Stimulated activated CD4-positive, alpha-beta T cell treated with anti-CD3 and anti-CD28 coated beads, Interleukin-15, amount 100 ng/mL, for 24 hours (primary cell): ENCODE measurements around the gene ZNF217.
"Not testable (repeated sequence)": the region's sequence is repeated elsewhere in the genome, so short reads cannot be mapped to it uniquely, and the experiment has no call there.

Source experiments
- DNase-seq: peaks from one replicate; pipeline ENCODE4 v3.0.0-alpha.2; 2020

The ZNF217 gene

DNA sequence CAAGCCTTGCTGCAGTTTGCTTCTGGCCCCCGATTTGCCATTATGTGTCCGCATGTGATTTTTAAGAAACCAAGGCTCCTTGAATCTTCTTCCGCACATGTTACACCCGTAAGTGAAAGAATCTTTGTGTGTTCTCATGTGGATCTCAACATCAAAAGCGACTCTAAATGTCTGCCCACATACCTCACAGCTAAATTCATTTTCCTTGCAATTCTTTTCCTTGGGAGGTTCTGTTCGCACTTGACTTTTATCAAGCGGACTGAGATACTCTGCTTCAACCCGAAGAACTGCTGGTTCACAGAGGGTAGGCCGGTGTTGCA is 11.4 kb downstream of the ZNF217 start:
- DNase-seq = no peak

DNA sequence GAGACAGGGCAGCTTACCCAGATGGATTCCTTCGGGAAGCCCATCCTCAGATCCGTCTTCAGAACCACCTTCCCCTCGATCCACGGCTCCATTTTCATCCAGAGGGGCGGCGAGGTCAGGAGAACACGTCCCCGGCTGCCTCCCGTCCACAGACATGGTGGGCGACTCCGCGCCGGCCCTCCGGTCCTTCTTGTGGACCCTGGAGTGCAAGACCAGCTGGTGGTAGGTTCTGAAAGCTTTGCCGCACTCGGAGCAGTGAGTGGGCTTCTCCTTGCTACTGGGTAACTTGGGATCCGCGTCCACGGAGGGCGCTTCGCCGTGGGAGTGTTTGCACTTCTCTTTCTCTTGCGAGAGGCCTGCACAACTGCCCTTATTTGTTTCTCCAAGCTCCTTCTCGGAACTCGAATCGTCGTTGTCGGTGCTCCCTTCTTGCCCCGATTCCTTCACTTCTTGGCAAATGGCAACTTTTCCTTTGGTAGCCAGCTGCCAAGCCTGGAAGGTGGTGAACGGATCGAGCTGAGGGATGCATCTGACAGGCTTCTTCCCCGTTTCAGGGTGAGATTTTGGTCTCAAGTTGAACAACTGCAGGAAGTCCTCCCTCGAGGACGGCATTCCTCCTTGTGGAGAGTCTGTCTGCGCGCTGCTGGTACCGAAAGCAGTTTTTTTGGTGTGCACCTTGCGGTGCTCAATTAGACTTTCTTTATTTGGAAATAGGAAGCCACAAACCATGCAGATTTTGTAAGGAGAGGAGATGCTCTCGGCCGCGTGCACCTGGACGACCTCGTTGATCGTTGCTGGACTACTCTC is 12.0 kb downstream of the ZNF217 start:
- peak; percentile 52 for DNase-seq

DNA sequence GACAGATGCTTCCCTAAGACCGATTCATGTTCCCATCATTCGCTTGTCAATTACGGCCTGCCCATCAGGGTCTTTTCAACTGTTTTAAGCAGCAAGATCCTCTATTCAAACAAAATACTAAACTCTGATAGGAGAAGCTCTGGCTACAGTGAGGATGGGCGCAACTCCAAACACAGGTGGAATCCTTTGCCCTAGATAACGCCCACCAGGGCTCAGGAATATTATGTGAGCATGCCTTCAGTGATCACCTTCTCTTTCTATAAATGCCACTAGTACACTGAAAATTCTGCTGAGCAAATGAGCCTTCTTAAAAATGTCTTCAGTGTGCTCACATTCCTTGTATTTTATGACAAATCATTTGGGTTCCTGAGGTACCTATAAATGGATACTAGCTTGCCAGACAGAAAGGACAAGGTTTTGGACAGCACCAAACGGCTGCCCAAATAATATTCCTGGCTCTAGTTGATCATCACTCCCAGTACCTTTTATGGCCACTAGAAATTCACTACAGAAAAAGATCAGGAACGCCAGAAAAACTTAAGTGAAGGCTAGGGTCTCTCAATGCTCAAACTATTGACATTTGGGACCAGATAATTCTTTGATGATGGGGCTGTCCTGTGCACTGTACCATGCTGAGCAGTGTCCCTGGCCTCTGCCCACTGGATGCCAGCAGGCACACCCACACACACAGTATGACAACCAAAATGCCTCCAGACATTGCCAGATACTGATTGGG is 13.1 kb downstream of the ZNF217 start:
- no peak for DNase-seq

DNA sequence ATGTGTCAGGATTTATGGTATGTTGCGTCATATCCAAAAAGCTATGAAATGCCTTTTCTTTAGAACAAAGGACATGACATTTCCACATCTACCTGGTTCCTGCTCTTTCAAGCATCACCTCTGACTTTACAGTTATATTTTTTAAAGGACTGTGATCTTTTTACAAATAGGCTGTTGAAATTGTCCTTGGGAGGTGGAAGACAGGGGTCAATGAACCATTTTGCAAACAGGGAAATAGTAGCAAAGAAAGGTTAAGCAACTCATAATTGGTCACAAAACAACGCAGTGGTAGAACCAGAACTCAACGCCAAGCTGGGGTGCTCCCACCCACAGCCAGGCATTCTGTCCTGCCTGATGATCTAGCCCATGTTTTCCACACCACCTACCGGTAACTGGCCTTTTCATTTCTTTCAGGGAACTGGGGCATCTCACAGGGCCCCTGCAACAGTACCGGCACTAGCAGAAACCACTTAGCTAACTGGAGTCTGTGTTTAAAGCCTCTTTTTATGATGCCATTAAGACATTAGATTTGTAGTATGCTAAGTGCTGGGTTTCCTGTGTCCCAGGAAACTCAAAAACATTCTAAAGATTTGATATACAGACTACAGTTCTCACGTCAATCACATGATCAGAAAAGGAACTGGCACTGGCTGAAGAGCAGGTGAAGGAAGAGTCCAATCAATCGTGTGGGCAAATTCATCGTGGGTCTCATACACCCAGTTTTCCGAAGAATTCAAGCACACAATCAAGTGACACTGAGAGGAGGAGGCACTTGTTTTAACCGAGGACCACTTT is 13.9 kb downstream of the ZNF217 start:
- peak; percentile 36 for DNase-seq

DNA sequence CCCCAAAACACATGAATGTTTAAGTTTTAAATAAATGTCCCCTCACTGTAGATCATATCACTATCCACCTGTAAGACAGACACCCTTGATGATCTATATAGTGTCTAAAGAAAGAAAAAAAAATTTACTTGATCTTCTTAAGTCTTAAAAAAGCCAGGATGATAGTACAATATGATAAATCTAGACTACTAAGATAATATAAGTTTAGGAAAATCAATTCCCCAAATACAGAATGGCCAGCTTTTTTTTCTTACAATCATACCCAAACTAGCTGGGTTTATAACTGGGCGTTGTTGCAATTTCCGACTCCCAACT is 14.4 kb downstream of the ZNF217 start:
- DNase-seq = no peak

DNA sequence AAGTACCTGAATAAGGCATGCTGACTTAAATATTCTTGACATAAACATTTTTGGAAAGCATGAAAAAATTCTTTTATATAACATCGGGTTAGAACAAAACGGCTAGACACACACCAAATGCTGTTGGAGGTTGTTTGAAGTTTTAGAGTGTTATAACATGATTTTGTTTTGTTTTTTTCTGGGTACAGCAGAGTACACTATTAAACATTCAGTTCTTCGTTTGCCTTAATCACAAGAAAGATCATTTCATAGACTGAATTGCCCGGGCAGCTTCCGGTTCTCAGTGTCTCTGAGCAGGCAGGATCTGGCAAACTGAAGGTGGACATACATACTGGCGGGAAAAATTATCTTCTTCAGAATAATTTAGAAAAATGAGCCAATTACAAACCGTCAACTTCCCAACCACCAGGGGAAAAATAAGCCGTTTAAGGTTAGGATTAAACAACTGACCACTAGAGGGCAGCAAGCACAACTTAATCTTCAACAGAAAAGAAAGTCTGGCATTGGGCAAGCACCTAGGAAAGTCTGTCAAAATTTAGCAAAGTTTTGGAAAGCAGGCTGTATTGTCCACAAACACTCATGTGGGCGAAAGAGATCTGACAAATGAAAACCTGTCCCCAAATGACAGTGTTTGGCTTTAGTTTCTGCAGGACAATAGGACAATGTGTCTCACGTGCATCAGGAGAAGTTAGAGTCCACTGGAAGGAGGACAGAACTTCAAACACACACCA is 15.0 kb downstream of the ZNF217 start:
- DNase-seq = peak; percentile 60

DNA sequence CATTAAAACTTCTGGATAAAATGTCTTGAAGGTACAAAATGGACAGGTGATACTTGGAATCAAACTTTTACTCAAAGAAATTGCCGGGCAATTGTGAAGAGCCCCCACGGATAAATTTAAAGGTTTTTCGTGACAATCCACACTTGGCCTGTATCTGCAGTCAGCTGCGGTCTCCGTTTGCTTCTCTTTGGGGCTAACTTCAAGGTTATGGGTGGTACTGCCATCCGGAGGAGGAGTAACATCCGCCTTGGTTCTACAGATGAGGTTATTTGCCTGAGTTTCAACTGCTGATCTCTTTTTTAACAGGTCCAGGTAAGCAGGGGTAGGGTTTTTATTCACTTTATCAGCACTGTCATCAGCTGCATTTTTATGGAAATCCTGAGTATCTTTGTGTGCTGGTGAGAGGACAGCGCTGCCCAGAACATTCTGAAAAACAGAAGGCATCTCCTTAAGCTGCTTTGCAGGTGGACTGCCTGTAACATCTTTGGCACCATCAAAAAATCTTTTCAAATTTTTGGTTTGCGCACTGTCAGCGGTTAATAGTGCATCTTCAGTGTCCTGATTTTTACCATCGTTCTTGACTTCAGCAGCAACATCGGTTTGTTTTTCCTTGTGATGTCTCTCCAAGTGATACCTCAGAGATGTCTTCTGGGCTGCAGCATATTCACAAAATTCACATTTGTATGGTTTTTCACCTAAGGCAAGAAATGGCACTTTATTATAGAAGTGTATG is 16.9 kb downstream of the ZNF217 start:
- DNase-seq = no peak

DNA sequence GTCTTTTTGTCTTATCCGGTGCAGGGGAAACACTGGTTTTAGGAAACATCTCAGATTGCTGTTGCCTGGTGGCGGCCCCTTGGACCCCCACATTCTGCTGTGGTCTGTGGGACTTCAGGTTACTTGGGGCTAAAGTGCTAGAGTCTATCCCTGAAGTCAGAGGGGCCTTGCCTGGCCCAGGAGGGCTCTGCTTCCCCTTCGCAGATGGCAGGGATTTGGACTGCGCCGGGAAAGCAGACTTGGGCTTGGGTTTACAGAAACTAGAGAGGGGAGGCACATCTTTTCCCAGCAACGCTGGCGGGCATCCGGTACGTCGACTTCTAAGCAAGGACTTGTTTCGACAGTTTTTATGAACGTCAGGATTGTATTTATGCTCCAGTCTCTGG is 17.5 kb downstream of the ZNF217 start:
- DNase-seq = no peak

DNA sequence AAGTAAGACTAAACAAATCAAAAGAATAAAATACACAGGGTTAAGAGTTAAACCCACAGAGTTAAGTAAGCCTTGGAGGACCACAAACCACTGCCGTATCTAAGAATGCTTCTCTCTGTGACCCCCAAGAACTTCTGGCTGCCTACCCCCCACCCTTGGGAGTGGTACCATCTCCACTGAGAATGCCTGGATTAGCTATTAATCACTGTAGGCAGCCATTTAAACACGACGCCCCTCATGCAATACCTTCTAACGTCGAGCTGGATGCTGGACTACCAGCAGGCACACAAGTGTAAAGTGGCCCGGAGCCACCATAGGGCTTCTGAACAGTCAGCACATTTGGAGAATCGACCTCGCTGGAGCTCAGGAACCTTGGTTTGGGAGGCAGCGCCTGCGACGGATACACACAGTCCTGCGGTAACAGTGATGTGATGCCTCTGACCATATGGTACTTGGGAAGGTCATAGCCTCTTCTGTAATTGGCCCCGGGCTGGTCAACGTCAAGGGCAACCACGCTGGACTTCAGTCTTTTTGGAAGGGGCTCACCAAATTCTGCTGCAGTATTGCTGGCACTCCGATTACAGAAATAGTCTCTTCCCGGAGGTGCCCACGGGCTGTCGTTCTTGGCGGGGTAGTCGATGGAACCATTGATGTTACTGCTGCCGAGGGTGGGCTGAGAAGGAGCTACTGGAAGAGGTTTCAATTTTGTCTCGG is 18.0 kb downstream of the ZNF217 start:
- DNase-seq = no peak

DNA sequence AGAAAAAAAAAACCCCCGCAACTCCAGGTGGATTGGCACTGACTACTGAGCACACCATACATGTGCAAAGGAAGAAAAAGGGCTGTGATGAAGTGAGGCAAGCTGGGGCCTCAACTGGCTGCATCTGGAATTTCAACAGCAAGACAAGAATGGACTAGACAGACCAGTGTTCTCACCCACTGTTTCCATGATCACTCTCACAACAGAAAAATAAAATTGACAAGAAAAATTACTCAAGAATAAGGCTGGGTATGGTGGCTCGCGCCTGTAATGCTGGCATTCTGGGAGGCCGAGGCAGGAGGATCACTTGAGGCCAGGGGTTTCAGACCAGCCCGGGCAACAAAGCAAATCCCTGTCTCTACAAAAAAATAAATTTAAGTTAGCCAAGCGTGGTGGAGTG is 18.8 kb downstream of the ZNF217 start:
- no peak for DNase-seq

DNA sequence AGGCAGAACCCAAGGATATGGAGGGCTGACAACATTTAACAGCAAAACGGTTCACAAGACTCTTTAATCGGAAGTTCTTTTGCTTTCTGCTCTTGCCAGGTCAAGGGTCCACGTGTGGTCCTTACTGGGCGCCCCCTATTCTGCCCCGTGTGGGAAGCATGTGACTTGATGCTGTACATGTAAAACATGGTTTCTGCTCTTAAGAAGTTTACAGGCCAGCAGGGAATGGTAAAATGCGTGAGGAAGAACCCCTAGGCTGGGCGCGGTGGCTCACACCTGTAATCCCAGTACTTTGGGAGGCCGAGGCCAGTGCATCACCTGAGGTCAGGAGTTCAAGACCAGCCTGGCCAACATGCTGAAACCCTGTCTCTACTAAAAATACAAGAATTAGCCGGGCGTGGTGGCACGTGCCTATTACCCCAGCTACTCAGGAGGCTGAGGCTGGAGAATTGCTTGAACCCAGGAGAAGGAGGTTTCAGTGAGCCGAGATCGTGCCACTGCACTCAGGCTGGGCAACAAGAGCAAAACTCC is 19.3 kb downstream of the ZNF217 start:
- no peak for DNase-seq

DNA sequence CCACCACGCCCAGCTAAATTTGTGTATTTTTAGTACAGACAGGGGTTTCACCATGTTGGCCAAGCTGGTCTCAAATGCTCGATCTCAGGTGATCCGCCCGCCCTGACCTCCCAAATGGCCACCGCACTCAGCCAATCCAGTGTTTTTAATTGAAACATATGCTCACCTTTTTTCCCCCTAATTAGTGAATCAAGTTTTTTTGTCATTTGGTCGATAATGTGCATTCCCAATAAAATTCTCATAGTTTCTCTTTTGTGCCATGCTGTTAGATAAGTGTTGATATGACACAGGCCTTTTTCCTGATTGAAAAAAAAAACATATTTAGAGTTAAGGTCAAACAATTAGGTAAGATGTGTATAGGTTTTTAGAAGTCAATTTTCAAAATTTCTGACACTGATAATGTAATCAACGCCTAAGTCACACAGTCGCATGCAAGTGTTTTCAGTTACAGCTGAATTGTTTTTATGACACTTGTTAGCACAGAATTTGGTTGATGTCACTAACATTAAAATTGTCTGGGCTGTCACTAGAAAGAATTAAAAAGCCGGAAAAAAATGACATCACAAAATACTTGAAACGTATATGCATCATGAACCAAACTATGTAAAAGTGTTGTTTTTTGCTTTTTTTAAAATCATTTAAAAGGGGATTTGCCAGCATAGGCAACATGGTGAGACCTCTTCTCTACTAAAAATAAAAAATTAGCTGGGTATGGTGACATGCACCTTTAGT is 21.9 kb downstream of the ZNF217 start:
- no peak for DNase-seq

DNA sequence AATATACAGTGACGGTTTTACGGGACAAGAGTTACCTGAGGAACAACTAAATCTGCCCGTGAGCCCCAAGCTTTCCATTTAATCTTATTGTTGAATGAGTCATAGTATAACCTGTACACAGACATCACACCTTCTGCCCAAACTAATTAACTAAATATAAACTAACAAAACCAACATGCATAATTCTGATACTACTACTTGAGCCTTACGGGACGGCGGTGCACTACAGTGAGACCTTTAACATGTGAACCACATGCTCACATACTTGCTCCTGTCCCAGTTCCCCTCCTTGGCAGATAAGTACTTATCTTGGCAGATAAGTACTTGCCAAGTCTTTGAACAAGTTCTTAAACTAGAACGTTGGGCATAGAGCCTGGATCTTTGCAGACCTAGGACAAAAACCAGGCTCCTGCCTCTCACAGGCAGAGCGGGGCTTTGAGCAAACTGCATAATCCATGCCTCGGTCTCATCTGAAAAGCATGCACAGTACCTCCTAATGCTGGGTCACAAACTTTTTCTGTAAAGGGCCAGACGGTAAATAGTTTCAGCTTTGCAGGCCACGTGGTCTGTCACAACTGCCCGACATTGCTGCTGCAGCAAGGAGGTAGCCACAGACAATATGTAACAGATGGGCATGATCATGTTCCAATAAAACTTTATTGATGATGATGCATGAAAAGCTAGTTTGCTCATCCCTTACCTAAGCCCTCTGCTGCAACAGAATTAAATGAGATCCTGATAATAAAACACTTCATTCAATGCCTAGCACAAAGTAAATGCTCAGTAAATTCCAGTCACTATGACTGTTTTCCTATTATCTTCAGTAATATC is 23.0 kb downstream of the ZNF217 start:
- no peak for DNase-seq

DNA sequence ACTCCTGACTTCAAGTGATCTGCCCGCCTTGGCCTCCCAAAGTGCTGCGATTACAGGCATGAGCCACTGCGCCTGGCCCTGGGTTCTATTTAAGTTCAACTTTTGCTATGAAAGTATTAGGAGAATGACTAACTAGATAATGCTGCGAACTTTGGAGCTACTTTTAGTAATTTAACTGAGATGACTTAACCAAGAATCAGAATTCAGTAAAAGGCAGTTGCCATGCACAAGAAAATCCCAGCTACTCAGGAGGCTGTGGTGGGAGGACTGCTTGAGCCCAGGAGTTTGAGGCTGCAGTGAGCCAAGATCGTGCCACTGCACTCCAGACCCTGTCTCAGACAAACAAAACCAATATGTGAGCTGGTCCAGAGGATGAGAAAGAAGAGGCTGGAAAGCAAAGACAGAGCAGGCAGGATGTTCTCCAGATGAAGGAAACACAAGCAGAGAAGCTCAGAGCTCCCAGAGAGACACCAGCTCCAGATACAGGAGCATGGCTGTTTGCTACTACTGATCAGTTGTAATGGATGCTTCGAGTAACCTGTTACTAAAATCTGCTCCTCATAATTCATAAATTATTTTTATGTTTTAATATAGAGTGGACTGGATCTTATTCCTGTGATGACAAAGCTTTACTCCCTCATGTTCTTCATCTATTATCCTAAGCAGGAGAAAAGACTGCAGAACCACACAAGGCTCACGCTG is 23.9 kb downstream of the ZNF217 start:
- no peak for DNase-seq

DNA sequence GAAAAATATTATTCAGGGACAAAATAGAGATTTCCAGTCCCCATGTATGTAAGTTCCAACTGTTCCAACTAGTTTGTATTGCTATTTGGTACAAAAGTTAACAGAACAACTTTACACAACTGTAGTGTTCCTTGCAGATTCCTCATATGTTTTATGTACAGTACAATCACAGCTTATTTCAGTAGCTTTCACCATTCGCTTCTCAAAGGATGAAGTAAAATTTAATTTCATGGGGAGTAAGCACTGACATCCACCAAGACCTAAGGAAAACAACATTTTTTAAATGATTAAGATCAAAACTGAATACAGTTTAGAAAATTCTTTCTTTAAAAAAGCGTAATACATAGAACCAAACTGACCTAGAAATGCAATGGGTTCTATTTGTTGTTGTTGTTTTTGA is 24.6 kb downstream of the ZNF217 start:
- DNase-seq = no peak

DNA sequence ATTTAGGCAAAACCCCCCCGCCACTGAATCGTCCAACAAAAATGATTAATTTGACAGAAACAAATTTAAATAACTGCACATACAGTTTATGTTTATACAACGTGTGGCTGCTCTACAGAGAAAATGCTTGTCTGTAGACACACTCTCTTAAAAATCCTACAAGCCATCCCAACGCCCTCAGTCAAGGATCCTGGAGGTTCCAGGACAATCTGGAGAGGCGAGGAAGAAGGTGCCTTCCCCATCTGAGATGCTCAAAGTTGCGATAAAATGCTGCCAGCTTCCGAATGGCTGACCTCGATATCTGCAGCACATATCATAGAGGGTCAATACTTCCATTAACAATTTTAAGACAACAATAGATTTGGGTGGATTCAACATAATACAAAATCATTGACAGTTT is 25.3 kb downstream of the ZNF217 start:
- no peak for DNase-seq

DNA sequence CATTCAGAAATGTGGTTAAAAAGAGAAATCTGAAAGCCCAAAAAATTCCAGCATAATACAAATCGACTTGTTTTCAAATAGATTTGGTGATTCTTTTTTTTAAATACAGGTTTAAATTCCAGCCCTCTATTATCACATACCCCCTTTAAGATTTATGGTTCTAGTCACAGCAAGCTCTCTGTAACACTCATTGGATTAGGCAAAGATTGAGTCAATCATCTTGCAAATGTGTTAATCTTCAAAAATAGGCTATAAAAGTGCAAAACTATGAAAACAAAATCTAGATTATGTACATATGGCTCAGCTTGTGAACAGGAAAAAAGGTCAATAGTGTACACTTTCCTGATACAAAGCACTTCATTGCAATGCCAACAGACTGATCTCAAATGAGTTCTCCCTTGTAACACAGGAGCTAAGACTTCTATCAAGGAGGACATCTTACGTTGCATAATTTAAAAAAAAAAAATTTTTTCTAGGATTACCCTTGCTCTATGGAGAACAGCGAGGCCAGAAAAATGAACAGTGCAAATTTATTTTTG is 26.2 kb downstream of the ZNF217 start:
- no peak for DNase-seq

DNA sequence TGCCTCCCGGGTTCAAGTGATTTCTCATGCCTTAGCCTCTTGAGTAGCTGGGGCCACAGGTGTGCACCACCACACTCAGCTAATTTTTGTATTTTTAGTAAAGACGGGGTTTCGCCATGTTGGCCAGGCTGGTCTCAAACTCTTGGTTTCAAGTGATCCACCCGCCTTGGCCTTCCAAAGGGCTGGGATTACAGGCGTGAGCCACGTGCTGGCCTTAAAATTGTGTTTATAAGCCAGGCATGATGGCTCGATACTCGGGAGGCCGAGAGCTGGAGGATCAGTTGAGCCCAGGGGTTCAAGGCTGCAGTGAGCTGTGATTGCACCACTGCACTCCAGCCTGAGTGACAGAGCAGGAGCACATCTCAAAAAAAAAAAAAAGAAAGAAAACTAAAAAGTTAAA is 27.0 kb downstream of the ZNF217 start:
- DNase-seq = not testable (repeated sequence)

DNA sequence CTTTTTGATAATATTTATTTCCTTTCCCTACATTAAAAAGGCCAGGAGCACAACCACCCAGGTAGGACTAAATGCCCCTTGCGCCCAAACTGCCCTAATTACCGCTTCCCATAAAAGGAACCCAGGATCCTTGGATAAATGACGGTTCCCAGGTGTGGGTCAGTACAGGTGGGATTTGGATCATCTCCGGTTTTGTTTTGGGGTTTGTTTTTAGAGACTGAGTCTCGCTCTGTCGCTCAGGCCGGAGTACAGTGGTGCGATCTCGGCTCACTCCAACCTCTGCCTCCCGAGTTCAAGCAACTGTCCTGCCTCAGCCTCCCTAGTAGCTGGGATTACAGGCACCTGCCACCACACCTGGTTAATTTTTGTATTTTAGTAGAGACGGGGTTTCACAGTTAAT is 28.4 kb downstream of the ZNF217 start:
- no peak for DNase-seq
